NCI-H128 (cell line): ENCODE results near the gene FCRLA.
"Not testable (repeated sequence)": the region's sequence is repeated elsewhere in the genome, so short reads cannot be mapped to it uniquely, and the experiment has no call there.

Experiments used
- DNase-seq: peaks from one replicate; lab custom pipeline; 2025; ENCODE audit not compliant: unreplicated experiment; lab: John Stamatoyannopoulos, UW

The FCRLA gene, protein sequence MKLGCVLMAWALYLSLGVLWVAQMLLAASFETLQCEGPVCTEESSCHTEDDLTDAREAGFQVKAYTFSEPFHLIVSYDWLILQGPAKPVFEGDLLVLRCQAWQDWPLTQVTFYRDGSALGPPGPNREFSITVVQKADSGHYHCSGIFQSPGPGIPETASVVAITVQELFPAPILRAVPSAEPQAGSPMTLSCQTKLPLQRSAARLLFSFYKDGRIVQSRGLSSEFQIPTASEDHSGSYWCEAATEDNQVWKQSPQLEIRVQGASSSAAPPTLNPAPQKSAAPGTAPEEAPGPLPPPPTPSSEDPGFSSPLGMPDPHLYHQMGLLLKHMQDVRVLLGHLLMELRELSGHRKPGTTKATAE

DNA sequence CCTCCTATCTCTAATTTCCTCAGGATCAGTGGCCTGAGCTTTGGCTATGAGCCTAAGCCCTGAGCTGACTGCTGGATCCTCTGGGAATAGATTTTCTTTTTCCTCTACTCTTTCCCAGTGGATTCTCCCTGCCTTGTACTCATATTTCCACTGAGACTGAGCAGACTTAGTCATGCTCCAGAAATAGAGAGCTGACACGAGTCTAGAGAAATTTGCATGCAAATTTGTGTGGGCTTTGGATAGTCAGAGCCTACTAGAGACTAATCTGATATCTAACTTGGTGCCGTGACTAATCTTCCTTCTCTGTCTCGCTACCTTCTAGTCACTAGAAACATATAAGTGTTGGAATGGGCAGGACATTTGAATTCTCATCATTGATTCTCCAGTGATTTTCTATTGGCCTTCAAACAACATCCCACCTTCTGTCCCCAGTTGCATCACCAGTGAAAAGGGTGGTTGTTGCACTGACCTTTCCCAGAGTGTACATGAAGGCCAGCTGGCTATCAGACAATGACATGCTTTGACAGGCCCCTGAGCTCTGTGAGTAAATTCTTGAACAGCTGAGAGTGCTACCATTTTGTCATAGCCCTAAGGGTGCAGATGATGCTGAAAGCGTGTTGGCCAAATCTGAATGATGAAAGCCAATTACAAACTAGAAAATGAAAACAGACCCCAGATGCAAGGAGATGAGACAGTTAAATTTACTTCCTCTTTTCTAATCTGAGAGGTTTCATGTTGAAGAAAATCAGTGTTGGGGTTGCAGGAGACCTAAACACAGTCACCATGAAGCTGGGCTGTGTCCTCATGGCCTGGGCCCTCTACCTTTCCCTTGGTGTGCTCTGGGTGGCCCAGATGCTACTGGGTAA, at the start of gene FCRLA:
Gene FCRLA, plus strand, starts transcription at position 748 of the 866 bp plus-strand sequence. Its CDS starts 36 bp downstream, at position 784.
- no peak for DNase-seq

DNA sequence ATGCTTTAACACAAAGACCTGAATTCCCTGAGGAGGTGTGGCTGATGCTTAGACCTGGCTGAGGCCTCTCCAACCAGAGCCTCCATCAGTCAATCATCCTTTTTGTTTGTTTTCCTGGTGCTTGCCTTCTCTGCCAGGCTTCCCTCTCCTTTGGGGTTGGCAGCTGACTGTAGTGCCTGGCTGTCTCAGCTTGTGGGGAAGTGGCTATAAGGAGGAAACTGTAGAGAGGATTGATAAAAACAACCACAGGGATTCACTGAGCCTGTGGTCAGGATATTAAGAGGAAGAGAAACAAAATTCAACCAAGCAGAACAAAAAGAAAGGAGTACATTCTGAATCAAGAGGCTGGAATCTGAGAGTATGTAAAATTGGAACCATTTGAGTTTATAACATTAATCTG, 48.5 kb upstream of the FCRLA start:
- not testable (repeated sequence) for DNase-seq

DNA sequence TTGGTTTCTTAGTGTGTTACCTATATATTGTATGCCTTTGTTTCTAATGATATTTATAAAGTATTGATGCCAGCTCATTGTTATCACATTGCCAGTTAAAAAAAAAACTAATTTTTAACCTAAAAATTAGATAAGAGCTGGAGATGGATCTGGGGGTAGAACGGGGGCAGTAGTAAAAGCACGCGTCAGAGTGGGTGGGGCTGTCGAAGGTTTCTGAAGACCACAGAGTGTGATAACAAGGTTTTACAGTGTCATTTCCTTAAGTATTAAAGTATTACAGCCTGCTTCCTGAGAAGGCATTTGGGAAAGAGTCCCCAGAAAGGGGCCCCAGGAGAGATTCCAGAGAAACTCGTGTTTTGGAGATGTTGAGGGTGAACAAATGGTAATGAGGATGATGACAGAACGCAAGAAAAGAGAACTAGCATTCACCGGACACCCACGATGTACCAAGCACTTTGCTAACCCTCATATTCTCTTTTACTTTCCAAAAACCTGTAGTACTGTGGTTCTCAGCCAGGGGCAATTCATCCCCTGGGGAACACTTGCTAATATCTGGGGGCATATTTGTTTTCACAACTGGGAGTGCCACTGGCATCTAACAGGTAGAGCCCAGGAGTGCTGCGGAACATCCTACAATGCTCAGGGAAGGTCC, 45.2 kb upstream of the FCRLA start:
- DNase-seq = not testable (repeated sequence)

DNA sequence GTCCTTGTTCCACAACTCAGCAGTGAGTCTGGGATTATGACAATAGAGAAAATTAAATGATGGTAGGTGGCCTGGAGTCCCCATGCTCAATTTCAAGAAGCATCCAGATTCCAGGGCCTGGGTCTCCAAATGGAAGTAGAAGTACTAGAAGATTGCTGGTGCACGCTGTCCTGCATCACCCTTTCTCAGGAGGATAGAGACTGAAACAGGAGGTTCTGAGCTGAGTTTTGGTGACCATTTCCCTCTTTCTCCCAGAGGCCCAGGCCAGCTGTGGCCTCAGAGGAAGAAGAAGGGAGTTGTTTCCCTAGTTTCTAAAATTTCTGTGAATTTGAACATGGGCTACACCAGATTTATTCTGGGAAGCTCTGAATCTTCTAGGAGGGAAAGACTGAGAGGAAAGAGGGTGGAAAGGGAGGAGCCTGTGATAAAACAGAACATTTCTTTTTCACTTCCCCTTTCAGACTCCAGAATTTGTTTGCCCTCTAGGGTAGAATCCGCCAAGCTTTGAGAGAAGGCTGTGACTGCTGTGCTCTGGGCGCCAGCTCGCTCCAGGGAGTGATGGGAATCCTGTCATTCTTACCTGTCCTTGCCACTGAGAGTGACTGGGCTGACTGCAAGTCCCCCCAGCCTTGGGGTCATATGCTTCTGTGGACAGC, 44.2 kb upstream of the FCRLA start, which contains the start of gene FCGR2B:
Gene FCGR2B, plus strand, starts transcription at position 460 of the 656 bp plus-strand sequence. Its CDS starts 99 bp downstream, at position 559.
- DNase-seq = not testable (repeated sequence)

DNA sequence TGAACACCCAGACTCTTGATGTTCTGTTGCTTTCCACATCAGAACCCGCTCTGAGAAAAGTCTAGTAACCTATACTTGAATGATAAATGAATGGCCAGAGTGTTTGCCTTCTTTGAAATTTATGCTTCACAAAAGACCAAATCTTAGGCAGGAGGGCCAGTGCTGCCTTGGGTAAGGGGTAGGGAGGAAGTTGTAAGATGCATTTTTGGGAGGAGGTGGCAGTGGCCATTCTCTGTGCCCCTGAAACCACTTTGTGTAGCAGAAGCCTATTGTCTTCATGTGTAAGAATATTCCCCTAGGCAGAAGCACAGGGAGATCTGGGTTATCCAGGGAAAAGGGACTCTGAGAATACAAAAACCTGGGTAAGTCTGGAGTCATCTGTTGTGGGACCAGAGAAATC, 43.5 kb upstream of the FCRLA start:
- DNase-seq = not testable (repeated sequence)

GRCh38 chr1:161664689-161665088, 42.3 kb upstream of the FCRLA start:
- not testable (repeated sequence) for DNase-seq

GRCh38 chr1:161671045-161672020, 35.7 kb upstream of the FCRLA start:
- DNase-seq = not testable (repeated sequence)

DNA sequence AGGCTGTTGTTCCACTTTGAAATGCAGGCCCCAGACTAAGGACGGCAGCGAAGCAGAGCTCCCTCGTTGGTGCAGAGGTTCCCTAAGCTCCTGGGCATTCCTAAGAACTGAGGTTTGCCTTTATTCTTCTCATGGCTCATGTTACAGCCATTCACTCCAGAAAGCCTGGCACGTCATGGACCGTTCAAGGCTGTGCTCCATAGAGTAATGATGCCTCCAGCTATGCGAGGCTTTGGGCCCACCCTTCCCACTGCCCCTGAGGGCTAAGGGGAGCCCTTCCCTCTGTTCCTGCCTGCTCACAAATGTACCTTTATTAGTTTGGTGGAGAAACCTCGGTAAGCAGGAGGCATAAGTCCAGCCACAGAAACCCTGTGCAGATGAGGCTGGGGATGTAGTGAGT, 33.6 kb upstream of the FCRLA start:
- DNase-seq = not testable (repeated sequence)

- DNase-seq = not testable (repeated sequence)
Measured at GRCh38 chr1:161674447-161674846, 32.6 kb upstream of the FCRLA start.

DNA sequence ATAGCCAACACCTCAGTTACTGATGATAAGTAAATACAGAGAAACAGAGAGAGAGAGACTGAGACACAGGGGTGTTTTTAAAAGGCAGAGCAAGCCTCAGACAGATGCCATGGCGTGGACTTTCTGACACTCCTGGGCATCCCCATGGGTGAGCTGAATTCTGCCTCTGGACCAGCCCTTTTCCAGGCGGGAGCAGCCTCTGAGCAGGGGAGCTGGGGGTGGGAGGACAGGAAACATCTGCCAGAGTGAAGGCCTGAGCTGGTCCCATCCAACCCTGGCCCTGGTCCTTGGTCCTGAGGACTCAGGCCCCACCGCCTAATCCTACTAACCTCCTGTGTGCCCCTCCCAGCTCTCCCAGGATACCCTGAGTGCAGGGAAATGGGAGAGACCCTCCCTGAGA, 32.1 kb upstream of the FCRLA start:
- DNase-seq = not testable (repeated sequence)

- DNase-seq = no peak
Measured at GRCh38 chr1:161676441-161676840, 30.6 kb upstream of the FCRLA start.

GRCh38 chr1:161676958-161677689, 29.9 kb upstream of the FCRLA start:
- no peak for DNase-seq

DNA sequence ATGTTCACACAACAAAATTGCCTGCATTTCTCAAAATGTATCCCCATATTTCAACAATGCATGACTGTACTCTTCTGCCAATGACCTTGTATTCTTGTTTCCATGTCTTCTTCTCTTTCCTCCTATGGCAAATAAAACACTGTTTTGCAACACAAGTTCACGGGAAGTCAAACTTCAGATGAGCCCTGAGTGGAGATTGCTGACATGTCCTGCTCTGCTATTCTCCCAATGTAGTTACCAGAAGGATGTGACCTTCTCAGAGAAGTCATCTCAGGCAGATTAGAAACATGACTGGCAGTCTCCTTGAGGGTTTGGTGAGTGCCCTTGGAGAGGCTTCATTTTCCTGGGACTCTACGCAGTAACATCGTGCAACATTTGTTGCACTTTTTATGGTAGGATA, 28.5 kb upstream of the FCRLA start:
- no peak for DNase-seq

DNA sequence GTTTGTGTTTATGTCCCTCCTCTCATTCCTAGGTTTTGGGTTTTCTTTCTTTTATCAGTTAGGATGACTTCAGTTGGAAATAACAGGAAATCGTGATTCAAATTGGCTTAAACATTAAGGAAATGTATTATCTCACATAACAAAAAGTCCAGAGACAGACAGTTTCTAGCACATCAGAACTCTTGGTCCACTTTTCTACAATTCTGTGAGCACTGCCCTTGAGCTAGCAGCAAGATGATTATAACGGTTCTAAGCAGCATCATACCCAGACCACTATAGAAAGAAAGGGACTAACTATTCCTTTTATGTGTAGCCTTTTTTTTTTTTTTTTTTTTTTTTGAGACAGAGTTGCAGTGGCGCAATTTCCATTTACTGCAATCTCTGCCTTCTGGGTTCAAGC, 25.1 kb upstream of the FCRLA start:
- no peak for DNase-seq

DNA sequence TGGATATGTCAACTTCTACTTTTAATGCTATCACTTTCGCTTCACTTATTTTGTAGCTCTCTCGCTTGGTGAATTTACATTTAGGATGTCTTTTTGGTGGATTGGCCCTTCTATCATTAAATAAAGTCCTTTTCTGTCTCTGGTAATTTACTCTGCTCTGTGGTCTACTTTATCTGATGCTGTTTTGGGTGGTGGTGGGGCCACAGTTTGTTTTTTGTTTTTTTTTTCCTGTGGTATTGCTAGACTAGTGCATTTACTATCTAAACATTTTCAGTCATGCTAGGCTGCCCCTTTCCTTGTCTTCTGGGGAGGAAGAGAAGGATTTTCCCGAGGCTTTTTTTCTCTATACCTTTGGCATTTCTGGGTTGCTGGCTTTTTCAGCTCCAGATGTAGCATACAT, 18.1 kb upstream of the FCRLA start:
- DNase-seq = no peak

DNA sequence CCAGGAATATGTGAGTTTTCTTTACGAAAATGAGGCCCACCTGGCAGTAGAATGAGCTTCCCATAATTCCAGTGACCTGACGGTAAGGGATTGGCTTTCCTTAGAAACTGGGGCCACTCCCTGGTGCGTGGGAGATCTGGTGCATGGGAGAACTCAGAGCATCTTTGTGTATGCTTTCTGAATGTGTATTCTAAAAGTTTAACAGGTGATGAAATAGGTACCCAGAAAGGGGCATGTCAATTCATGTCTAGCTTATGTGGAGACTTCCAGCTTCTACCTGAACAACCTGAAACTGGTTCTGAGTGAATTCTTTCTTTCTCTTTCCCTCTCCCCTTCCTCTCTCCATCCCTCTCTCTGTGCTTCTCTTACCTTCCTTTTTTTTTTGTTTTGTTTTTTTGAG, 15.2 kb upstream of the FCRLA start:
- DNase-seq = no peak

GRCh38 chr1:161693020-161693712, 13.9 kb upstream of the FCRLA start:
- DNase-seq = not testable (repeated sequence)

DNA sequence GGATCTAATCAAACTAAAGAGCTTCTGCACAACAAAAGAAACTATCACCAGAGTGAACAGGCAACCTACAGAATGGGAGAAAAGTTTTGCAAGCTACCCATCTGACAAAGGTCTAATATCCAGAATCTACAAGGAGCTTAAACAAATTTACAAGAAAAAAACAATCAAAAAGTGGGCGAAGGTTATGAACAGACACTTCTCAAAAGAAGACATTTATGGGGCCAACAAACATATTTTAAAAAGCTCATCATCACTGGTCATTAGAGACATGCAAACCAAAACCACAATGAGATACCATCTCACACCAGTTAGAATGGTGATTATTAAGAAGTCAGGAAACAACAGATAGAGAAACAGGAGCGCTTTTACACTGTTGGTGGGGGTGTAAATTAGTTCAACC, 8.7 kb upstream of the FCRLA start:
- DNase-seq = not testable (repeated sequence)
